H1 (cell line): ENCODE data around the gene CCNC.

Source experiments
- ATF3 ChIP-seq: IDR thresholded peaks from 2 replicates; pipeline ENCODE4 v1.6.1; 2011; ENCODE audit warnings: low read depth, mild to moderate bottlenecking, low read length; ENCODE audit not compliant: insufficient read depth
- BCL11A ChIP-seq, 2 experiments: IDR thresholded peaks; one replicate each; pipeline ENCODE4 v1.6.1; 2011; ENCODE audit warnings: low read depth in 2 of 2, low read length in 2 of 2, mild to moderate bottlenecking in 2 of 2
- CTBP2 ChIP-seq: IDR thresholded peaks from 2 replicates; pipeline ENCODE4 v1.7.0; 2011; ENCODE audit warnings: borderline replicate concordance, mild to moderate bottlenecking, moderate library complexity, mixed read lengths, low read length; ENCODE audit not compliant: insufficient read depth, insufficient read length
- SP1 ChIP-seq: IDR thresholded peaks from 2 replicates; pipeline ENCODE4 v1.6.1; 2011; ENCODE audit warnings: low read depth, low read length
- TCF12 ChIP-seq: IDR thresholded peaks from 2 replicates; pipeline ENCODE4 v1.6.1; 2011; ENCODE audit warnings: low read depth, mild to moderate bottlenecking, low read length
- USF2 ChIP-seq: IDR thresholded peaks from 2 replicates; pipeline ENCODE4 v1.6.1; 2011; ENCODE audit warnings: low read length, improper control_type of control experiment
- TF ChIP-seq, protein P1 (sequence below), 3 experiments: IDR thresholded peaks; 1 replicate in 2 of 3; 2 replicates in 1 of 3; pipeline versions ENCODE4 v1.5.1 to v1.6.1; 2011; ENCODE audit warnings: low read length in 3 of 3, mild to moderate bottlenecking in 3 of 3, inconsistent platforms in 2 of 3, low read depth in 1 of 3, moderate library complexity in 1 of 3; ENCODE audit not compliant: insufficient read depth in 1 of 3; ENCODE audit errors: control extremely low read depth in 1 of 3

DNA sequence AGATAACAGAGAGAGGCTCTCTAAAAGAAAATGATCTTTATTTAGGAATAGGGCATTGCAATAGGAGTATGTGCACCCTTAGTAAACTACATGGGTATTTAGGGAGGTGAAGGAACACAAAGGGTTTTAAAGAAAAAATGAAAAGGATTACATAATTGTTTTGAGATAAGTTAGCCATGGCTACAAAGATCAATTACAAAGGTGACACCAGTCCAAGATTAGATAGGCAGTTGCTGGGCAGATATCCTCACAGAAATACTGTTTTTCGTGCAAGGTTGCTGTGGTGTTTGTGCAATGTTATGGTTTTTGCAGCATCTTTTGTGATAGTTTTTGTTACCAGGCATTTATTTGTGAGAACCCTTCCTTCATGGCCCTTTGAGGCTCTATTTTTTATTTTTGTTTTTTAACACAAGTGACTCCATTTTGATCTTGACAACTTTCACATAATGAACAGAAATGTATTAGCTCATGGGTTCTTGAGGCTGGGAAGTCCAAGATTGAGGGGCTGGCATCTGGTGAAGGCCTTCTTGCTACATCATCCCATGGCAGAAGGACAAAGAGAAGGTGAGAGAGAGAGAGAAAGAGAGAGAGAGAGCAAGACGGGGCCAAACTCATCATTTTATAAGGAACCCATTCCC, 5.6 kb upstream of the CCNC start:
- TF ChIP-seq TCF12, result no peak
- TF ChIP-seq USF2, result no peak
- TF ChIP-seq BCL11A (IDR thresholded peaks at IDR 0.05; ENCODE audit: low read depth in 2 of 2, low read length in 2 of 2), result no peak
- no peak for TF ChIP-seq SP1
- TF ChIP-seq, protein P1, sequence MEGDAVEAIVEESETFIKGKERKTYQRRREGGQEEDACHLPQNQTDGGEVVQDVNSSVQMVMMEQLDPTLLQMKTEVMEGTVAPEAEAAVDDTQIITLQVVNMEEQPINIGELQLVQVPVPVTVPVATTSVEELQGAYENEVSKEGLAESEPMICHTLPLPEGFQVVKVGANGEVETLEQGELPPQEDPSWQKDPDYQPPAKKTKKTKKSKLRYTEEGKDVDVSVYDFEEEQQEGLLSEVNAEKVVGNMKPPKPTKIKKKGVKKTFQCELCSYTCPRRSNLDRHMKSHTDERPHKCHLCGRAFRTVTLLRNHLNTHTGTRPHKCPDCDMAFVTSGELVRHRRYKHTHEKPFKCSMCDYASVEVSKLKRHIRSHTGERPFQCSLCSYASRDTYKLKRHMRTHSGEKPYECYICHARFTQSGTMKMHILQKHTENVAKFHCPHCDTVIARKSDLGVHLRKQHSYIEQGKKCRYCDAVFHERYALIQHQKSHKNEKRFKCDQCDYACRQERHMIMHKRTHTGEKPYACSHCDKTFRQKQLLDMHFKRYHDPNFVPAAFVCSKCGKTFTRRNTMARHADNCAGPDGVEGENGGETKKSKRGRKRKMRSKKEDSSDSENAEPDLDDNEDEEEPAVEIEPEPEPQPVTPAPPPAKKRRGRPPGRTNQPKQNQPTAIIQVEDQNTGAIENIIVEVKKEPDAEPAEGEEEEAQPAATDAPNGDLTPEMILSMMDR (IDR thresholded peaks at IDR 0.05; ENCODE audit: control extremely low read depth in 1 of 3, insufficient read depth in 1 of 3, low read depth in 1 of 3, low read length in 3 of 3), result no peak
- no peak for TF ChIP-seq CTBP2
- no peak for TF ChIP-seq ATF3
